ENCODE data around the gene WDR82. TPM values are rescaled to one million over a fixed set of nuclear protein-coding genes. Genes with fewer than 3 reads are reported as not detected.

Gene WDR82
- total RNA-seq, 3 donors from 2014 or later, result 49.6 to 53.1 (median 52.1) TPM

- no peak overlapping the region for H3K27ac ChIP-seq
- no peaks in the 10 kb centered on the region for H3K36me3 ChIP-seq
- DNase-seq (ENCODE audit: low spot score in 2 of 2), result no peak
- TF ChIP-seq POLR2A (IDR thresholded peaks at IDR 0.05) (no peak), CTCF (IDR thresholded peaks at IDR 0.05) (no peak), POLR2AphosphoS5 (IDR thresholded peaks at IDR 0.05) (no peak)
- intact Hi-C loops (cut with DNase I; ENCODE audit: low total_unique reads), result loop anchor here (10.0 kb wide), 1 partner anchor 89 kb away; the partner anchor contains the start of gene TWF2
- no peaks in the 10 kb centered on the region for H3K9me3 ChIP-seq
- no peaks in the 10 kb centered on the region for H3K27me3 ChIP-seq
- H3K4me1 ChIP-seq, result no peaks in the 10 kb centered on the region
- no peak overlapping the region for H3K4me3 ChIP-seq
Observed at GRCh38 chr3:52323526-52324295, 45.3 kb upstream of the WDR82 start.

- Histone ChIP-seq H3K9me3 (no peaks in the 10 kb centered on the region), H3K27me3 (no peaks in the 10 kb centered on the region), H3K36me3 (no peaks in the 10 kb centered on the region), H3K4me1 (no peaks in the 10 kb centered on the region), H3K4me3 (no peak overlapping the region), H3K27ac (no peak overlapping the region)
- DNase-seq (ENCODE audit: low spot score in 2 of 2), result no peak
- intact Hi-C loops (cut with DNase I; ENCODE audit: low total_unique reads), result loop anchor here (1.0 to 10.0 kb wide), 2 partner anchors 15 to 88 kb away; partner anchors contain the start of gene TWF2
- TF ChIP-seq CTCF (IDR thresholded peaks at IDR 0.05), result no peak
- TF ChIP-seq POLR2A (IDR thresholded peaks at IDR 0.05), result no peak
- TF ChIP-seq POLR2AphosphoS5 (IDR thresholded peaks at IDR 0.05), result no peak
Observed at GRCh38 chr3:52322466-52322865, 44.0 kb upstream of the WDR82 start.

GRCh38 chr3:52321481-52321880 lies 43.0 kb upstream of the WDR82 start:
- Histone ChIP-seq H3K36me3 (no peaks in the 10 kb centered on the region), H3K27ac (no peak overlapping the region), H3K4me3 (no peak overlapping the region), H3K4me1 (no peaks in the 10 kb centered on the region), H3K27me3 (no peaks in the 10 kb centered on the region), H3K9me3 (no peaks in the 10 kb centered on the region)
- no peak for DNase-seq (ENCODE audit: low spot score in 2 of 2)
- intact Hi-C loops (cut with DNase I; ENCODE audit: low total_unique reads), result loop anchor here (10.0 kb wide), 1 partner anchor 87 kb away; the partner anchor contains the start of gene TWF2
- TF ChIP-seq CTCF (IDR thresholded peaks at IDR 0.05), result no peak
- no peak for TF ChIP-seq POLR2A (IDR thresholded peaks at IDR 0.05)
- no peak for TF ChIP-seq POLR2AphosphoS5 (IDR thresholded peaks at IDR 0.05)

- TF ChIP-seq POLR2AphosphoS5 (IDR thresholded peaks at IDR 0.05) (no peak), POLR2A (IDR thresholded peaks at IDR 0.05) (no peak), CTCF (IDR thresholded peaks at IDR 0.05) (no peak)
- Histone ChIP-seq H3K9me3 (no peaks in the 10 kb centered on the region), H3K36me3 (no peaks in the 10 kb centered on the region), H3K4me3 (no peak overlapping the region), H3K27ac (no peak overlapping the region), H3K27me3 (no peaks in the 10 kb centered on the region), H3K4me1 (no peaks in the 10 kb centered on the region)
- intact Hi-C loops (cut with DNase I; ENCODE audit: low total_unique reads), result loop anchor here (10.0 kb wide), 1 partner anchor 85 kb away; the partner anchor contains the start of gene TWF2
- DNase-seq (ENCODE audit: low spot score in 2 of 2), result no peak
Observed at GRCh38 chr3:52319921-52320595, 41.6 kb upstream of the WDR82 start.
